Measurements from ENCODE around the gene KLHL6. TPM values are rescaled to one million over a fixed set of nuclear protein-coding genes. Genes with fewer than 3 reads are reported as not detected.

KLHL6 gene
- total RNA-seq, 1 experiment from 2014 or later = not detected

- Histone ChIP-seq H3K4me1 (ENCODE audit: insufficient read depth, low read length) (peaks cover 5% of the 10 kb centered on the region; the same call in 1 of the 2 replicates), H3K4ac (ENCODE audit: low read depth, low read length) (no peak overlapping the region), H4K91ac (ENCODE audit: insufficient read length, low read depth, low read length) (no peak overlapping the region), H4K20me1 (ENCODE audit: control insufficient read depth, insufficient read depth, insufficient read length) (no peaks in the 10 kb centered on the region), H3K23me2 (ENCODE audit: insufficient read length, low read depth, low read length, poor library complexity, severe bottlenecking) (no peaks in the 10 kb centered on the region), H2AFZ (ENCODE audit: low read length) (no peak overlapping the region), H3K23ac (ENCODE audit: insufficient read length, low read depth, low read length) (no peak overlapping the region), H3K27me3 (ENCODE audit: insufficient read depth, low read length) (no peaks in the 10 kb centered on the region), H2BK5ac (ENCODE audit: insufficient read length, low read length) (no peak overlapping the region), H2BK20ac (ENCODE audit: low read depth, low read length, poor library complexity, severe bottlenecking) (no peak overlapping the region), H4K8ac (replicated peaks; ENCODE audit: insufficient read length, low read depth, low read length) (no peak overlapping the region), H3K27ac (ENCODE audit: insufficient read length, low read depth, low read length) (no peak overlapping the region), H2BK12ac (ENCODE audit: insufficient read length, low read depth, low read length) (no peak overlapping the region), H2BK15ac (ENCODE audit: low read depth, low read length) (no peak overlapping the region), H3K56ac (ENCODE audit: insufficient read length, low read depth, low read length) (no peak overlapping the region), H2BK120ac (ENCODE audit: low read depth, low read length, poor library complexity, severe bottlenecking) (no peak overlapping the region), H2AK5ac (ENCODE audit: insufficient read length, low read length) (no peak overlapping the region), H3K9me3 (ENCODE audit: control insufficient read depth, low read depth, low read length) (no peaks in the 10 kb centered on the region), H3T11ph (ENCODE audit: low read length) (no peak overlapping the region), H4K5ac (ENCODE audit: insufficient read length, low read depth, low read length) (no peak overlapping the region), H3K14ac (ENCODE audit: insufficient read depth, low read length) (no peak overlapping the region), H3K4me2 (ENCODE audit: insufficient read depth, insufficient read length, low read length) (no peak overlapping the region), H3K79me2 (ENCODE audit: insufficient read depth, low read length) (no peaks in the 10 kb centered on the region), H3K9ac (ENCODE audit: extremely low read depth, insufficient read length, low read length) (no peak overlapping the region), H3K18ac (ENCODE audit: insufficient read length, low read depth, low read length) (no peak overlapping the region), H3K79me1 (ENCODE audit: insufficient read depth, low read depth, low read length, poor library complexity, severe bottlenecking) (no peaks in the 10 kb centered on the region)
- H3K4me3 Mint-ChIP-seq = no peak overlapping the region
- no peak for TF ChIP-seq CTCF (conservative IDR thresholded peaks at IDR 0.05)
- no peak for DNase-seq
- WGBS (ENCODE audit: extremely low coverage, insufficient read length, low lambda C conversion rate) = no CpG with 5 or more reads among the region's 2 CpGs
- peaks cover 9 to 18% (median 11%) of the 10 kb centered on the region in 3 experiments; a peak in 5 of 7 replicates for H3K36me3 Mint-ChIP-seq (ENCODE audit: insufficient read depth in 1 of 3, low read depth in 3 of 3)
- no peak overlapping the region for H3K27ac Mint-ChIP-seq
- peaks cover 19 to 31% of the 10 kb centered on the region in 2 experiments for H3K4me1 Mint-ChIP-seq
- H3K9me3 Mint-ChIP-seq = peaks cover 16 to 20% of the 10 kb centered on the region in 2 experiments
- peaks cover 2% of the 10 kb centered on the region for H3K27me3 Mint-ChIP-seq (ENCODE audit: low read depth)
Observed at GRCh38 chr3:183594636-183595035, 39.1 kb upstream of the KLHL6 start.

All from H9 (cell line).